NCI-H226 (cell line): ENCODE measurements around the gene METAP2.
"Not testable (repeated sequence)": the region's sequence is repeated elsewhere in the genome, so short reads cannot be mapped to it uniquely, and the experiment has no call there.

Experiments
- DNase-seq: peaks from one replicate; pipeline ENCODE4 v3.0.0-alpha.2; 2015

METAP2 gene

GRCh38 chr12:95463050-95463449 is 10.9 kb upstream of the METAP2 start:
- DNase-seq: no peak

GRCh38 chr12:95463776-95464175 is 10.2 kb upstream of the METAP2 start:
- not testable (repeated sequence) for DNase-seq

- DNase-seq: no peak
Measured at GRCh38 chr12:95465275-95465674, 8.7 kb upstream of the METAP2 start.

GRCh38 chr12:95470300-95470699 is 3.7 kb upstream of the METAP2 start:
- no peak for DNase-seq

GRCh38 chr12:95473231-95473883 is 595 bp upstream of the METAP2 start:
- DNase-seq: no peak

GRCh38 chr12:95474660-95474958 is 657 bp downstream of the METAP2 start:
- no peak for DNase-seq

- no peak for DNase-seq
Measured at GRCh38 chr12:95480230-95480629, 6.3 kb downstream of the METAP2 start.

- no peak for DNase-seq
Measured at GRCh38 chr12:95481072-95481471, 7.1 kb downstream of the METAP2 start.

- no peak for DNase-seq
Measured at GRCh38 chr12:95481888-95482287, 7.9 kb downstream of the METAP2 start.

- not testable (repeated sequence) for DNase-seq
Measured at GRCh38 chr12:95482564-95482963, 8.6 kb downstream of the METAP2 start.

- DNase-seq: no peak
Measured at GRCh38 chr12:95484524-95484923, 10.6 kb downstream of the METAP2 start.

- no peak for DNase-seq
Measured at GRCh38 chr12:95487024-95487423, 13.1 kb downstream of the METAP2 start.

GRCh38 chr12:95492462-95492861 is 18.5 kb downstream of the METAP2 start:
- DNase-seq: no peak

- DNase-seq: no peak
Measured at GRCh38 chr12:95494888-95495287, 20.9 kb downstream of the METAP2 start.

- DNase-seq: no peak
Measured at GRCh38 chr12:95495433-95495832, 21.5 kb downstream of the METAP2 start.

GRCh38 chr12:95497031-95497430 is 23.1 kb downstream of the METAP2 start:
- DNase-seq: no peak

- DNase-seq: no peak
Measured at GRCh38 chr12:95498968-95499367, 25.0 kb downstream of the METAP2 start.

GRCh38 chr12:95499772-95500171 is 25.8 kb downstream of the METAP2 start:
- no peak for DNase-seq

GRCh38 chr12:95504140-95504539 is 30.2 kb downstream of the METAP2 start:
- DNase-seq: no peak

- no peak for DNase-seq
Measured at GRCh38 chr12:95505039-95505438, 31.1 kb downstream of the METAP2 start.

GRCh38 chr12:95506707-95507523 is 33.0 kb downstream of the METAP2 start:
- no peak for DNase-seq

GRCh38 chr12:95509300-95509699 is 35.3 kb downstream of the METAP2 start:
- no peak for DNase-seq

GRCh38 chr12:95511977-95512376 is 38.0 kb downstream of the METAP2 start:
- DNase-seq: no peak

GRCh38 chr12:95513599-95513998 is 39.6 kb downstream of the METAP2 start:
- DNase-seq: no peak

- no peak for DNase-seq
Measured at GRCh38 chr12:95515197-95515596, 41.2 kb downstream of the METAP2 start.
